Measurements from ENCODE around the gene ARSA. TPM values are rescaled to one million over a fixed set of nuclear protein-coding genes. Genes with fewer than 3 reads are reported as not detected.
"Not testable (repeated sequence)": the region's sequence is repeated elsewhere in the genome, so short reads cannot be mapped to it uniquely, and the experiment has no call there.

Gene ARSA
- total RNA-seq, 8 experiments from 2014 or later: 7.1 to 43.4 (median 13.2) TPM

- WGBS, 10 experiments: no CpG with 5 or more reads among the region's 14 CpGs
- in situ Hi-C loops (cut with MboI; ENCODE audit: low pct_unique_long_range_greater_than_20kb in 2 of 9, low sequenced_read_pairs in 9 of 9, unreplicated experiment in 9 of 9): no loop called here
- Histone ChIP-seq H3K4me3 (no peak overlapping the region), H3K4me1 (replicated peaks in 1 of 2) (peaks cover 13 to 23% of the 10 kb centered on the region in 2 donors), H3K27ac (no peak overlapping the region)
- no peak for ATAC-seq (replicated peaks in 6 of 8)
Measured at GRCh38 chr22:50625131-50625567, 2.8 kb downstream of the ARSA start.

GRCh38 chr22:50624347-50625130 lies 3.4 kb downstream of the ARSA start:
- WGBS, 10 experiments: 84 to 87% methylated on average over 3 of the region's 16 CpGs; no CpG with 5 or more reads in 8 of the 10 experiments
- no peak overlapping the region for H3K27ac ChIP-seq
- H3K4me1 ChIP-seq (replicated peaks in 1 of 2): peaks cover 10 to 17% of the 10 kb centered on the region in 2 donors
- no peak overlapping the region for H3K4me3 ChIP-seq
- in situ Hi-C loops (cut with MboI; ENCODE audit: low pct_unique_long_range_greater_than_20kb in 2 of 9, low sequenced_read_pairs in 9 of 9, unreplicated experiment in 9 of 9): no loop called here
- no peak for ATAC-seq (replicated peaks in 6 of 8)

DNA sequence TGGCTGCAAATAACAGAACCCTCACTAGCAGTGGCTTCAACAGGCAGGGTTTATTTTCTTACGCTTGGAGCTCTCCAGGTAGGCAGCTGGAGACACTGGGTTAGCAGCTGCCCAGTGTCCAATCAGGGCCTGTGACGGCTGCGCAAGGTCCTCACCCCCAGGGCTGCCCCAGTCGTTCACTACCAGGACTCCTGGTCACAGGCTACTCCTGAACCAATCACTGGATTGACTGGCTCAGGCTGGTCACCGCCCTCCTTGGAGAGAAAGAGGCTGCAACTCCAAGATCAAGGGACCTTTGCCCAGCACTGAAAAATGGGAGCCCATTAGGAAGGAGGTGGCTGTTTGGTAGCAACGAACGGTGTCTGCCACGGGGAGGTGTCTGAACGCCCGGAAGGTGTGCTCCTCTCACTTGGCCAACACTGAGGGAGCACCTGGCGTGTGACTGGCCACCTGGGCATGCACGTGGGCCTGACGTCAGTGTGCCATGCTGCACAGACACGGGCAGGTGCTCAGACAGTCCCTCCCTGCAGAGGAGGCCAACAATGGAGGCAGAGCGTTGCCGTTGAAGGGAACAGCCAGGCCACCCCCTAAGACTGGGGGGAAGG lies 5.1 kb downstream of the ARSA start:
- WGBS, 10 experiments: 0 to 100% (median 66%) methylated on average over 1 to 12 of the region's 16 CpGs; no CpG with 5 or more reads in 3 of the 10 experiments
- no peak overlapping the region for H3K27ac ChIP-seq
- in situ Hi-C loops (cut with MboI; ENCODE audit: low pct_unique_long_range_greater_than_20kb in 2 of 9, low sequenced_read_pairs in 9 of 9, unreplicated experiment in 9 of 9): no loop called here
- H3K4me3 ChIP-seq: no peak overlapping the region
- peak in 1 of 8 experiments; percentile 9 for ATAC-seq (replicated peaks in 6 of 8)
- peaks cover 3 to 10% of the 10 kb centered on the region in 2 donors for H3K4me1 ChIP-seq (replicated peaks in 1 of 2)

GRCh38 chr22:50621948-50622722 lies 5.8 kb downstream of the ARSA start:
- WGBS, 10 experiments: 7 to 60% (median 27%) methylated on average over 4 to 14 of the region's 18 CpGs
- Histone ChIP-seq H3K4me3 (no peak overlapping the region), H3K27ac (no peak overlapping the region), H3K4me1 (replicated peaks in 1 of 2) (peaks cover 3 to 10% of the 10 kb centered on the region in 2 donors)
- in situ Hi-C loops (cut with MboI; ENCODE audit: low pct_unique_long_range_greater_than_20kb in 2 of 9, low sequenced_read_pairs in 9 of 9, unreplicated experiment in 9 of 9): no loop called here
- ATAC-seq (replicated peaks in 6 of 8): peak in 1 of 8 experiments; percentile 7

DNA sequence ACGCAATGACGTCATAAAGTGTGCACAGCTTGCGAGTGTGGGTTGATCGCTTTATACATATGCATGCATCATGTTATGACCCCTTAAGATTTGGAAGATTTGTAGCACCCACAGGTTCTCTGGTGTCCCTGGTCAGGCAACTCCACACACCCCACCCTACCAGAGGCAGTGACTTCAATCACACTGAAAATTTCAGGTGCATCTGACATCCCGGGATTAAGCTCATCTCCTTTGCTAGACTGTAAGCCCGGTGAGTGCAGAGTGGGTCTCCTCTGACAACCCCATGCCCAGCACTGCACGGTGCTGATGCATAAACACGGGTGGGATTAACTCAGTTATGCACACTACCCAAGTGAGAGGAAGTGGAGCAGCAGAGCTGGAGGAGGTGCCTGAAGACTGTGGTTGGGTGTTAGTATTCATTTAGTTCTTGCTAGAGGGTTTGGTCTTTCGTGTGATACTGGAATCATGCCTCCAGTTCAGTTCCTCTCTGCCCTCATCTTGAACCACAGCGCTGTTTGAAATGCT lies 6.5 kb downstream of the ARSA start:
- in situ Hi-C loops (cut with MboI; ENCODE audit: low pct_unique_long_range_greater_than_20kb in 2 of 9, low sequenced_read_pairs in 9 of 9, unreplicated experiment in 9 of 9): no loop called here
- peak overlapping the region in 1 of 5 donors; percentile 33 for H3K4me3 ChIP-seq

GRCh38 chr22:50620593-50621355 lies 7.2 kb downstream of the ARSA start:
- peaks cover 3 to 10% of the 10 kb centered on the region in 2 donors for H3K4me1 ChIP-seq (replicated peaks in 1 of 2)
- peak; percentile 81 to 93 (median 88) for ATAC-seq (replicated peaks in 6 of 8)
- 4 to 36% (median 25%) methylated on average over 2 to 17 of the region's 25 CpGs; no CpG with 5 or more reads in 1 of the 10 experiments for WGBS, 10 experiments
- H3K27ac ChIP-seq: peak overlapping the region in 1 of 2 donors; percentile 29
- in situ Hi-C loops (cut with MboI; ENCODE audit: low pct_unique_long_range_greater_than_20kb in 2 of 9, low sequenced_read_pairs in 9 of 9, unreplicated experiment in 9 of 9): no loop called here
- peak overlapping the region; percentile 17 to 33 (median 23) for H3K4me3 ChIP-seq

More for the DNA sequence above, 6.5 kb downstream of the ARSA start:
- Histone ChIP-seq H3K4me1 (replicated peaks in 1 of 2) (peaks cover 3 to 10% of the 10 kb centered on the region in 2 donors), H3K27ac (no peak overlapping the region)
- 5 to 100% (median 40%) methylated on average over 1 to 9 of the region's 10 CpGs; no CpG with 5 or more reads in 1 of the 10 experiments for WGBS, 10 experiments
- peak in 4 of 8 experiments; percentile 1 to 41 (median 8) for ATAC-seq (replicated peaks in 6 of 8)

DNA sequence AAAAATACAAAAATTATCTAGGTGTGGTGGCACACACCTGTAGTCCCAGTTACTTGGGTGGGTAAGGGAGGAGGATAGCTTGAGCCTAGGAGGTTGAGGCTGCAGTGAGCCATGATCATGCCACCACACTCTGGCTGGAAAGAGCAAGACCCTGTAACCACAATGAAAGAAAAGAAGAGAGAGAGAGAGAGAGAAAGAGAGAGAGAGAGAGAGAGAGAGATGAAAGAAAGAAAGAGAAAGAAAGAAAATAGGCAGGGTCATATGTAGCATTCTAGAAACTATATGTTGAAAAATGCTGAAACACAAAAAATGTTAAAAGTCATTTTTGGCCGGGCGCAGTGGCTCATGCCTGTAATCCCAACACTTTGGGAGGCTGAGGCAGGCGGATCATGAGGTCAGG lies 13.7 kb downstream of the ARSA start:
- H3K4me3 ChIP-seq; in situ Hi-C loops (cut with MboI; ENCODE audit: low pct_unique_long_range_greater_than_20kb in 2 of 9, low sequenced_read_pairs in 9 of 9, unreplicated experiment in 9 of 9); H3K27ac ChIP-seq; H3K4me1 ChIP-seq (replicated peaks in 1 of 2); ATAC-seq (replicated peaks in 6 of 8): not testable (repeated sequence)
- 40 to 94% (median 83%) methylated on average over 1 to 3 of the region's 3 CpGs; no CpG with 5 or more reads in 1 of the 10 experiments for WGBS, 10 experiments

GRCh38 chr22:50613291-50613981 lies 14.5 kb downstream of the ARSA start:
- WGBS, 10 experiments: 20 to 97% (median 75%) methylated on average over 1 to 15 of the region's 22 CpGs; no CpG with 5 or more reads in 1 of the 10 experiments
- H3K27ac ChIP-seq: no peak overlapping the region
- no peak for ATAC-seq (replicated peaks in 6 of 8)
- in situ Hi-C loops (cut with MboI; ENCODE audit: low pct_unique_long_range_greater_than_20kb in 2 of 9, low sequenced_read_pairs in 9 of 9, unreplicated experiment in 9 of 9): no loop called here
- H3K4me1 ChIP-seq (replicated peaks in 1 of 2): no peaks in the 10 kb centered on the region
- H3K4me3 ChIP-seq: no peak overlapping the region

GRCh38 chr22:50612528-50613221 lies 15.3 kb downstream of the ARSA start:
- no peak overlapping the region for H3K4me3 ChIP-seq
- 0 to 100% (median 47%) methylated on average over 1 to 8 of the region's 31 CpGs; no CpG with 5 or more reads in 5 of the 10 experiments for WGBS, 10 experiments
- ATAC-seq (replicated peaks in 6 of 8): peak in 7 of 8 experiments; percentile 19 to 66 (median 42)
- in situ Hi-C loops (cut with MboI; ENCODE audit: low pct_unique_long_range_greater_than_20kb in 2 of 9, low sequenced_read_pairs in 9 of 9, unreplicated experiment in 9 of 9): no loop called here
- H3K4me1 ChIP-seq (replicated peaks in 1 of 2): no peaks in the 10 kb centered on the region
- H3K27ac ChIP-seq: no peak overlapping the region

GRCh38 chr22:50612168-50612527 lies 15.8 kb downstream of the ARSA start:
- 47 to 100% (median 59%) methylated on average over 1 to 6 of the region's 6 CpGs; no CpG with 5 or more reads in 4 of the 10 experiments for WGBS, 10 experiments
- H3K4me3 ChIP-seq: no peak overlapping the region
- in situ Hi-C loops (cut with MboI; ENCODE audit: low pct_unique_long_range_greater_than_20kb in 2 of 9, low sequenced_read_pairs in 9 of 9, unreplicated experiment in 9 of 9): no loop called here

DNA sequence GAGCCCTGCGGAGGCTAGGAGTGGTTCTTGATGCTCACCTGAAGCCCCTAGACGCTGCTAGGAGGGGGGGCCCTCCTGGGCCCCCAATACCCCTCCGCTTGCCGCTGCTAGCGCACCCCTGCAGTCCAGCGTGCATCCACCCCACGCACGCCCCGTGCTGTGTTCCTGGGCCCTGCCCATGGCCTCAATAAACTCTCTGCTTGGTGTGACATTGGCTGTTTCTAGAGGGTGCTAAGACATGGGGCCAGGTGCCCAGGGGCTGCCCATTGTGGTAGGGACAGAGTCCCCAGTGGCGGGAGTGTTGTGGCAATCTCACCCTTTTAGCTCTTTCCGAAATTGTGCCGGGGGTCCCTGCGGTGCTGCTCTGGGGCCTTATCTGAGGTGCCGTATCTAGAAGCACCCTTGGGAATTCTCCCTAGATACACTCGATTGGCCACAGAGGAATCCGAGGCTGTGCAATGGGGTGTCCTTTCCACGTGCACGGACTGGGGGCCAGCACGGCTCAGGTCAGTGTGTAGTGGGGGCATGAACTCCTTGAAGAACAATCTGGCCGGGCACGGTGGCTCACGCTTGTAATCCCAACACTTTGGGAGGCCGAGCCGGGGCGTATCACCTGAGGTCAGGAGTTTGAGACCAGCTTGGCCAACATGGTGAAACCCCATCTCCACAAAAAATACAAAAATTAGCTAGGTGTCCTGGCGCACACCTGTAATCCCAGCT lies 16.5 kb downstream of the ARSA start:
- no peak for ATAC-seq (replicated peaks in 6 of 8)
- Histone ChIP-seq H3K4me3 (no peak overlapping the region), H3K4me1 (replicated peaks in 1 of 2) (no peaks in the 10 kb centered on the region), H3K27ac (no peak overlapping the region)
- WGBS, 10 experiments: 52 to 100% (median 79%) methylated on average over 1 to 5 of the region's 26 CpGs; no CpG with 5 or more reads in 6 of the 10 experiments
- in situ Hi-C loops (cut with MboI; ENCODE audit: low pct_unique_long_range_greater_than_20kb in 2 of 9, low sequenced_read_pairs in 9 of 9, unreplicated experiment in 9 of 9): no loop called here

More at GRCh38 chr22:50612168-50612527, 15.8 kb downstream of the ARSA start:
- H3K4me1 ChIP-seq (replicated peaks in 1 of 2): no peaks in the 10 kb centered on the region
- no peak overlapping the region for H3K27ac ChIP-seq
- ATAC-seq (replicated peaks in 6 of 8): peak in 2 of 8 experiments; percentile 8 to 10
